Brain microvascular endothelial cell (primary cell): ENCODE results near the gene RCOR1.
"Not testable (repeated sequence)": the region's sequence is repeated elsewhere in the genome, so short reads cannot be mapped to it uniquely, and the experiment has no call there.

Experiments used
- DNase-seq: peaks from one replicate; pipeline ENCODE4 v3.0.0-alpha.2; 2020
- H3K27ac ChIP-seq: fragments of 250-450 bp; sonication (Bioruptor Pico); 2 replicates; pipeline ENCODE4 v1.5.1; 2020; ENCODE audit warnings: mild to moderate bottlenecking, moderate library complexity
- H3K27me3 ChIP-seq: fragments of 250-450 bp; sonication (Bioruptor Pico); replicated peaks from 2 replicates; pipeline ENCODE4 v1.5.1; 2020; ENCODE audit warnings: mild to moderate bottlenecking
- H3K36me3 ChIP-seq: fragments of 250-450 bp; sonication (Bioruptor Pico); replicated peaks from 2 replicates; pipeline ENCODE4 v1.5.1; 2020; ENCODE audit warnings: mild to moderate bottlenecking
- H3K4me3 ChIP-seq: 2 replicates; pipeline ENCODE4 v1.5.1; 2011; ENCODE audit warnings: low read depth, mild to moderate bottlenecking, control low read depth, low read length, moderate library complexity
- CTCF ChIP-seq: IDR thresholded peaks from 2 replicates; pipeline ENCODE4 v1.5.1; 2011; ENCODE audit warnings: low read depth, mild to moderate bottlenecking, moderate library complexity, low read length, control low read depth, inconsistent platforms; ENCODE audit errors: missing control alignments
- in situ Hi-C: cut with HindIII; loops from 2 replicates; pipeline ENCODE4 v1.10.0; 2017; ENCODE audit warnings: low sequenced_read_pairs, low pct_ligation_motif_present

RCOR1 gene

GRCh38 chr14:102757646-102758045 lies 165.2 kb downstream of the RCOR1 start:
- H3K4me3 ChIP-seq: no peak overlapping the region
- in situ Hi-C loops: no loop called here
- DNase-seq: no peak

DNA sequence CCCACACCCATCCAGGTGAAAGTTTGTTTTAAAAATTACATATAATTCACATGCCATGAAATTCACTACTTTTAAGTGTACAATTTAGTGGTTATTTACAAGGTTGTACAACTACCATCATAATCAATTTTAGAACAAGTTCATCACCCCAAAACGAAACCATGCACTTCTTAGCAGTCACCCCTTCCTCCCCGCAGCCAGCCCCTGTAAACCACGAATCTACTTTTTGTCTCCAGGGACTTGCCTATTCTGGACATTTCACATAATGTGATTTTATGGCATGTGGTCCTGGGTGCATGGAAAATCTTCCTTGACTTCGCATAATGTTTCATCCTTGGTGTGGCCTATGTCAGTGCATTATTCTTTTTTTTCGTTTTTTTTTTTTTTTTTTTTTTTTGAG lies 165.6 kb downstream of the RCOR1 start:
- H3K27ac ChIP-seq: no peak overlapping the region
- TF ChIP-seq CTCF: no peak
- H3K27me3 ChIP-seq: no peaks in the 10 kb centered on the region
- in situ Hi-C loops: no loop called here
- H3K4me3 ChIP-seq: no peak overlapping the region
- H3K36me3 ChIP-seq: no peaks in the 10 kb centered on the region
- no peak for DNase-seq

More at GRCh38 chr14:102757646-102758045, 165.2 kb downstream of the RCOR1 start:
- TF ChIP-seq CTCF: no peak
- Histone ChIP-seq H3K27ac (no peak overlapping the region), H3K27me3 (no peaks in the 10 kb centered on the region), H3K36me3 (no peaks in the 10 kb centered on the region)

GRCh38 chr14:102759456-102760187 lies 167.2 kb downstream of the RCOR1 start:
- H3K4me3 ChIP-seq: no peak overlapping the region
- no peak overlapping the region for H3K27ac ChIP-seq
- TF ChIP-seq CTCF: no peak
- H3K27me3 ChIP-seq: no peaks in the 10 kb centered on the region
- in situ Hi-C loops: no loop called here
- DNase-seq: no peak
- H3K36me3 ChIP-seq: no peaks in the 10 kb centered on the region

GRCh38 chr14:102760496-102761193 lies 168.2 kb downstream of the RCOR1 start:
- Histone ChIP-seq H3K4me3 (no peak overlapping the region), H3K36me3 (no peaks in the 10 kb centered on the region), H3K27me3 (no peaks in the 10 kb centered on the region), H3K27ac (no peak overlapping the region)
- no peak for TF ChIP-seq CTCF
- DNase-seq: no peak
- in situ Hi-C loops: no loop called here

DNA sequence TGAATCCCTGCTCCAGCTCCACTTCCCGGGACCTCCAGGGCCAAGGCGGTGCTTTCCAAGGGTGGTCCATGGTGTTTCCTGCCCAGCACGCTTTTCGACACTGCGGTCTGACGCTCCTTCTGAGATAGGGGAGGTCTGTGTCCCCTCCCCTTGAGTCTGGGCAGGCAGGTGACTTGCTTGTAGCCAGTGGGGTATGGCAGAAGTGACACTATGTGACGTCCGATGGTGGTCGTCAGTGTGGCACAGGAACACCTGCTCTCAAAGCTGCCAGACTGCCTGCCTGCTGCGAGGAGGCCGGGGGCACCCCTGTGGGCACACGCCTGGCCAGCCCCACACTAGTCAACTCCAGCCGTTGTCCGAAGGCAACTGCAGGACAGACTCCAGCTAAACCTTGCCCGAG lies 168.8 kb downstream of the RCOR1 start:
- in situ Hi-C loops: no loop called here
- Histone ChIP-seq H3K27me3 (no peaks in the 10 kb centered on the region), H3K27ac (no peak overlapping the region), H3K4me3 (no peak overlapping the region), H3K36me3 (no peaks in the 10 kb centered on the region)
- DNase-seq: no peak
- TF ChIP-seq CTCF: no peak

- H3K36me3 ChIP-seq: no peaks in the 10 kb centered on the region
- TF ChIP-seq CTCF: no peak
- H3K27me3 ChIP-seq: no peaks in the 10 kb centered on the region
- no peak for DNase-seq
- in situ Hi-C loops: no loop called here
- no peak overlapping the region for H3K27ac ChIP-seq
- H3K4me3 ChIP-seq: no peak overlapping the region
Measured at GRCh38 chr14:102764220-102764671, 171.8 kb downstream of the RCOR1 start.

DNA sequence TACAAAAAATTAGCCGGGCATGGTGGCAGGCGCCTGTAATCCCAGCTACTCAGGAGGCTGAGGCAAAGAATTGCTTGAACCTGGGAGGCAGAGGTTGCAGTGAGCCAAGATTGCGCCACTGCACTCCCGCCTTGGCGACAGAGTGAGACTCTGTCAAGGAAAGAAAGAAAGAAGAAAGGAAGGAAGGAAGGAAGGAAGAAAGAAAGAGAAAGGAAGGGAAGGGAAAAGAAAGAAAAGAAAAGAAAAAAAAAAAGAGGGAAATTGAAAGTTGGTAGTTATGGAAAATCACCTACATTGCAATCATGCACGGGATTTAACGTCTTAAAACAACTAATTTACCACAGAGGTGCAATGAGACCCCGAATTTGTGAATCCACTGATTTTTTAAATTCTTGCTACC lies 173.3 kb downstream of the RCOR1 start:
- in situ Hi-C loops, H3K27me3 ChIP-seq, H3K36me3 ChIP-seq, H3K27ac ChIP-seq, H3K4me3 ChIP-seq, DNase-seq: not testable (repeated sequence)
